HG02884 (cell line): ENCODE measurements around the gene EIPR1.
"Not testable (repeated sequence)": the region's sequence is repeated elsewhere in the genome, so short reads cannot be mapped to it uniquely, and the experiment has no call there.

Experiments used
- ATAC-seq: cut with Tn5 transposase; IDR thresholded peaks from one replicate; pipeline ENCODE4 v1.9.1; 2021; ENCODE audit warnings: mild to moderate bottlenecking, moderate library complexity; ENCODE audit not compliant: unreplicated experiment

EIPR1 gene

DNA sequence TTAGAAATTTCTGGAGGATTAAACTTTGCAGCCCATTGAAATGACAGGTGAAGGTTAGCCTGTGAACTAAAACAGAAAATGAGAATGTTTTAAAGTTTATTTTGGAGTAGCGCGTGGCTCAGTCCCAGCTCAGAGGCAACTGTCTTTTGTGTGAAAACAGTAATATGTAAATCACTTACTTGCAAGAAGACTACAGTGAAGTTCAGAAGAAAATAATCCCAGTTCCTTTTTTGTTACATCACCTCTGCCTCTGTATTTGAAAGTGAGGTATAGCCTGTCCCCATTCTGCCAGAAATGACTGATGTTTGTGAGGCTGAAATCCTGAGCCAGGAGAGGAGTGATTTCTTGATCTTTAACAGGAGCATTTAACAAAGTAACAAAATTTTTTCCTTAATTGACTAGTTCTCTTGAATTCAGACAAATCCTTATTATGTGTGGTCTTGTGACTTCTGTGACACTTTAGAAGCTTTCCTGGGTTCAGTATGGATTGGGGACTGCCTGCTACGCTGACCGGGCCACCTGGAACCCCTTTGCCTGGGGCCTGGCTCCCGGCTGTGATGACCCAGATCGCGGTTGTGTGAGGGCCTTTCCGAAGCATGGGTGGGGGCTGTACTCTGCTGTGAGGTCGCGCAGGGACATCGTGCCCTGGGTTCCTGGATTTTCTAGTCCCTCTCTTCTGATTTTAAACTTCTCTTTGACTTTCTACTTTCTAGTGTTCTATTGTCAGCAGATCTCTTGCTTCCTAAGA lies 26.1 kb upstream of the EIPR1 start:
- peak; percentile 100 for ATAC-seq

DNA sequence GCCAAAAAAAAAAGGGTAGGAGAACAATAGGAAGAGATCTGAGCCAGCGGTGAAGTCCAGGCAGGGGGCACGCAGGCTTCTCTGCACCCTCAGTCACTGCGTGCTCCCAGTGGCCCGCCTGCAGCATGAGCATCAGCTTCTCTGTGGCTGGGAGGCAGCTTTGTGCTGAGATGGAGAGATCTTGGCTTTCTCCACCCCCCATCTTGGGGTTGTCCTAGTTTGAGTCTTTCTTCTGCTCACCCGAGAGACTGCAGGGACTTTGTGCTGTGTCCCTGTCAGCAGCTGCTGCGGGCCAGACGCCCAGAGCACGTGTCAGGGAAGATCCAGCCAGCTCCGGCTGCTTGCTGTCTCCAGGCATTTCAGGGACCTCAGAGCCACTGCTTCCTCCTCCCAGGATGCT lies 22.2 kb upstream of the EIPR1 start:
- ATAC-seq, result no peak

DNA sequence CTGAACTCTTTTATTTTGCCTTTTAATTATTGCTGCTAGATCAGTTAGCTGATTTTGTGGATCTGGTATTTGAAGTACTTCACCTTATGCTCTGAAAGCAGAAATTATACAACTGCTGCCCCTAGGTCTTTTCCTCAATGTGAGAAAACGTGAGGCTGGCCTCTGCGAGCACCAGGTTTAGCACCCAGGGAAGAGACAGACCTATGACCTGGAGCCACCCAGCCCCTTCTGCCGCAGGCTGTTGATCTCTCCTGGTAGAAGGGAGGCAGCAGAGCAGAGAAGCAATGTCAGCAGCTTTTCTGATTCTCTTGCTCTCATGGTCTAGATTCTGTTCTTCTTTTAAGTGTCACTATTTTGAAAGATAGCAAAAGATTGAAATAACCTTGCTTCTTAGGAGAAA lies 21.8 kb upstream of the EIPR1 start:
- no peak for ATAC-seq

DNA sequence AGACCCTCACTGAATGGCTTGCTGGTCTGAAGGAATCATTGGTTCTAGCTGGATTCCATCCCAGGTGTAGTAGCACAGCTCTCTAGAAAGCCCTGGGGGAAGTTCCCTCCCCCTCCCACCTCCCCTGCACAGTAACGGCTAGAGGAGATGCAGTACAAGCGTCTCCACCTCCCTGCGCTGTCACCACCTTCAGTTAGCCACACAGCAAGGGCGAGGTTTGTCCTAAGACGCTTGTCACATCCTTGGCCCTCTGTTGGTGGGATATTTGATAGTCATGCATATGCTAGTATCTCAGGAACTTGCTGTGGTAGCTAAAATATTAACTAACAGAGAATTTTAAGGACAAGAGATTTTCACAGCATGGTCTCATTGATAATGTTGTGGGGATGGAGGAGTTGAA lies 21.2 kb upstream of the EIPR1 start:
- no peak for ATAC-seq

DNA sequence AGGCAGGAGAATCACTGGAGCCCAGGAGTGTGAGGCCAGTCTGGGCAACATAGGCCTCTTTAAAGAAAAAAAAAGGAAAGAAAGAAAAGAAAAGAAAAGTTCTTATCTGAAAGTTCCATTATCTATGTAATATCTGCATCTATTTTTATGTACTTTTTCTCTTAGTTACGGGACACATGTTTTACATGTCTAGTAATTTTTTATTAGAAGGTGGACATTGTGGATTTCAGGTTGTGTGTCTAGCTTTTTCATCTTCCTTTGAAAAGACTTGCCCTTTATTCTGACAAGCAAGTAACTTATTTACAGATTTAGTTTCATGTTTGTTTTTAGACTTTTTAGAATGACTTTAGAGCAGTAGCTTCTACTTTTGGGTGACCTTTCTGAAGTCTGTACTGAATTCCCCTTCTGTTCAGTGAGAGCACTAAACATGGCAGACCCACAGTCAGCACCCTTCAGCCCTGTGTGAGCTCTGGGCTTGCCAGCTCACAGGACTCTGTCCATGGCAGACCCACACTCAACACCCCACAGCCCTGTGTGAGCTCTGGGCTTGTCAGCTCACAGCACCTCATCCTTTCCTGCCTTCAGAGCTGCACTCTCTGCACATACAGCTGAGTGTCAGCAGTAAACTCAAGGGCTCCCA lies 19.4 kb upstream of the EIPR1 start:
- no peak for ATAC-seq

DNA sequence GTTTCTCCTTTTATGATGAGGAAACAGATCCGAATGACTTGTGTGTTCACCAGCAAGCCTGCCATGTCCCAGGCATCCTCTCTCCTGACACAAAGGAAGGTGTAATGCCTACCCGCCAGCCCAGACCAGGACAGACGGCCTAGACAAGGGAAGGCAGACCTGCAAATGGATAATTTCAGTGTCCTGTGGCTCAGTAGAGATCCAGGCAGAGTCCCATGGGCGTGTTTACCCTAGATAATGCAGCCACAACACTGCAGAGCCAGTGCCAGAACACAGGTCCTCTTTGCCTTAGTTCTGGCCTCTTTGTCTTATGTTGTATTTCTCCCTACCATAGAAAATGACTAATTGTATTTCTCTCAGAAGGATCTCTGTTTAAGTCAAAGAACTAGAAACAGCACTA lies 14.6 kb upstream of the EIPR1 start:
- no peak for ATAC-seq

DNA sequence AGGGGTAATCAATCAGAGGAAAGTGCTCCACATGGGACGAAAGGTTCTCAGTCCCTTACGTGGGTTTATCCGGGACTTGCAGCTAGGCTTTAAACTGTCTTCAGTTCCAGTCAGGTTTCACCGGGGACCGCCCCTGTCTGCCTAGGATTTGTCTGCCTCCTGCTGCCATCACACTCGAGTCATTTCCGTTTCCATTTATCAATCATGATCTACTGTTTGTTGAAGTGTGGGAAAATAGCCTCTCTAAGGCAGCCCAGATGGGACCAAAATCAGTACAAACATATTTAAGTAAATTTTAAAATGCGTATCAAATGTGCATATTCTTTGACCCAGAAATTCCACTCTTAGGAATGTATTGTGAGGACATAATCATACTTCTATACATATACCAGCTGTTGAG lies 12.4 kb upstream of the EIPR1 start:
- no peak for ATAC-seq

DNA sequence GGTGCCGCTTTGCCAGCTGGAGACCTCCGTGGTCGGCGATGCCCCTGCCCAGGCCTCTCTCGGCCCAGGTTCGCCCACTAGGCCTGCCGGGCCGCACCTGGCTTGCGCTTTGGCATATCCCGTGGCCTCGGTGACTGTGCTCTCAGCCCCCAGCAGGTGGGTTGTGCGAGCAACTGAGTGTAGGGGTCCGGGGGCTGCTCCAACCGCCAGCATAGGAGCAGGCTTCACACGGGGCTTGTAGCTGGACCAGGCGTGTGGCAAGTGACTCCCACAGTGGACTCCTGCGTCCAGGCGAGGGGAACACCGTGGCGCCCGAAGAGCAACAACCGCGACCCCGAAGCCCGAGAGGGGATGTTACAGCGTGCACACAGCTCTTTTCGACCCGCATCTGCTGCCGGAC lies 11.6 kb upstream of the EIPR1 start:
- ATAC-seq, result no peak

DNA sequence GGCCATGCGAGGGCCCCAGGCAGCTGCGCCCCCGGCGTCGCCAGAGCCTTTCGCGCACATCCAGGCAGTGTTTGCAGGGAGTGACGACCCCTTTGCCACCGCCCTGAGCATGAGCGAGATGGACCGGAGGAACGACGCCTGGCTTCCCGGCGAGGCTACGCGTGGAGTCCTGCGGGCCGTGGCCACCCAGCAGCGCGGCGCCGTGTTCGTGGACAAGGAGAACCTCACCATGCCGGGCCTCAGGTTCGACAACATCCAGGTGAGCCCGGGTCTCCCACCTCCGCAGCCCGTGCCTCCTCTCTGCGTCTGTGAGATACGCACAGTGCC lies 10.8 kb upstream of the EIPR1 start:
- no peak for ATAC-seq

DNA sequence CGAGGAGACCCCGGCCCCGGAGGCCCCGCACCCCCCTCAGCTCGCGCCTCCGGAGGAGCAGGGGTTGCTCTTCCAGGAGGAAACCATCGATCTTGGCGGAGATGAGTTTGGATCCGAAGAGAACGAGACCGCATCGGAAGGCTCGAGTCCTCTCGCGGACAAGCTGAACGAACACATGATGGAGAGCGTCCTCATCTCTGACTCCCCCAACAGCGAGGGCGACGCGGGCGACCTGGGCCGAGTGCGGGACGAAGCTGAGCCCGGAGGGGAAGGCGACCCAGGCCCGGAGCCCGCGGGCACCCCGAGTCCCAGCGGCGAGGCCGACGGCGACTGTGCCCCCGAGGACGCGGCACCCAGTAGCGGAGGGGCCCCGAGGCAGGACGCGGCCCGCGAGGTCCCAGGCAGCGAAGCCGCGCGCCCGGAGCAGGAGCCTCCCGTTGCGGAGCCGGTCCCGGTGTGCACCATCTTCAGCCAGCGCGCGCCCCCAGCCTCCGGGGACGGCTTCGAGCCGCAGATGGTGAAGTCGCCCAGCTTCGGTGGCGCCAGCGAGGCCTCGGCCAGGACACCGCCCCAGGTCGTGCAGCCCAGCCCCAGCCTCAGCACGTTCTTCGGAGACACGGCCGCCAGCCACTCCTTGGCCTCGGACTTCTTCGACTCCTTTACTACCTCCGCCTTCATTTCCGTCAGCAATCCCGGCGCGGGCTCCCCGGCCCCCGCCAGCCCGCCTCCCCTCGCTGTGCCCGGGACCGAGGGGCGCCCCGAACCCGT lies 10.2 kb upstream of the EIPR1 start:
- ATAC-seq, result no peak

DNA sequence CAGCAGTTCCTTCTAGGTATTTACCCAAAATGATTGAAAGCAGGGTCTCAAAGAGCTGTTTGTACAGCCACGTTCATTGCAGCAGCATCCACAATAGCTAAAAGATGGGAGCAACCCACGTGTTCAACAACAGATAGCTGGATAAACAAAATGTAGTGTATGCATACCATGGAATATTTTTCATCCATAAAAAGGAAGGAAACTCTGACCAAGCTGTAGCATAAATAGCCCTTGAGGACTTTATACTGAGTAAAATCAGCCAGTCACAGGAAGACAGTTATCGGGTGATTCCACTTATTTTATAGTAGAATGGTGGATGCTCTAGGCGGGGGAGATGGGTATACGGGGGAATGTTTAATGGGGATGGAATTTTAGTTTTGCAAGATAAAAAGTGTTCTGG lies 9.4 kb upstream of the EIPR1 start:
- no peak for ATAC-seq

DNA sequence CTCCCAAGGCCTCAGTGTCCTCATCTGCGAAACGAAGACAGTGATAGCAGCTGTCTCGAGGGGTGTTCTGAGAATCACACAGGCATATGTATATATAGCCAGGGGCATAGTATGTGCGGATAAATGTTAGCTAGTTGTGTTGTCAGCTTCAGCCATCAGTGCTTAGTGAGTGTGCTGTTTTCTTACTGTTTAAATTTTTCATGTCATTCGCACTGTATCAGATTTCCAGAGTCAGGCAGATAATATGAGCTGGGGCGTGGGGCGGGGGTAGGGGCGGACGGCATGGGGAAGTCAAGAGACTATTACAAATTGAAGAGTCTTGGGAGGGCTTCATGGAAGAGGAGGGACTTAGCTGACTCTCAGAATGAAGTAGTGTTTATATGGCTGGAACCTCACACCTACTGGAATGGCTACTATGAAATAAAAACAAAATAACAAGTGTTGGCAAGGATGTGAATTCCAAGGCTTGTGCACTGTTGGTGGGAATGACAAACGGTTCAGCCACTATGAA lies 8.9 kb upstream of the EIPR1 start:
- no peak for ATAC-seq

DNA sequence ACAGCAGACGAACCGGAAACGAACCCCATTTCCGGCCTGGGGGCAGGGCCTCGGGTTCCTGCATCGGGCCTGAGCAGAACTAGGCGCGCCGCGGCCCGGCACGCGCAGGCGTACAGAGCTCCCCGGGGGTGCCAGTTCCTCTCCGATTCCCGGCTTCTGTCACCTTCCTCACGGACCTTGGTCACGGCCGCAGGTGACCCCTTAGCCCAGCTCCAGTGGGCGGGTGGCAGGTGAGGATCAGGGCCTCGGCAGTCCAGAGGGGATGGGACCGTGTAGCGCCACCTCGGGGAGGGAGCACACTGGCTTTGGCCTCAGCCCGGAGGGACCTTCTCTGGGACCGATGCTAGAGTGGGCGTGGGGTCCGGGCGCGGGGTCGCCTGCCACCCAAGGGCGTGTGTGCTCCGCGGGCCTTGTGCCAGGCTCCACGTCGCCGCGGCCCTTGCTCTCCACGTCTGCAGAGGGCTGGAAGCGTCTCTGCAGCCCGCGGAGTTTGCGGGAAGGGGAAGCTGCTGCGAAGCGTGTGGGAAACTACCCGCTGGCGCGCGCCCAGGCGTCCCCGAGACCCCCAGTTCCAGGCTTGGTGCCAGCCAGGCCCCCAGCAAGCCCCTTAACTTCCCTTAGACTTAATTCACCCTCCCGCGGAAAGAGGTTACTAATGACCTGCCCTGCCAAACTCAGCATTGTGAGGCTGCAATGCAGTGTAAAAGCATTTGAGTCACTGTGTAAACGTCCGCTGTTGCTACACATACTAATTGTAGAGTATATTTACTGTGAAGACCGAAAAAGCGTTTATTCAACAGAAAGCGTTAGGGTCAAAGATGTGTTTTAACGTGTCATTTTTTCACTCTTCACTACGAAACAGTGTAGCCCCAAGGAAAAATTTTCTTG lies 2.3 kb upstream of the EIPR1 start, which contains the start of gene TRAPPC12:
Gene TRAPPC12, plus strand, starts transcription at position 48 of the 888 bp plus-strand sequence. CDS start 7,930 bp downstream, outside the sequence.
- ATAC-seq, result peak; percentile 75

DNA sequence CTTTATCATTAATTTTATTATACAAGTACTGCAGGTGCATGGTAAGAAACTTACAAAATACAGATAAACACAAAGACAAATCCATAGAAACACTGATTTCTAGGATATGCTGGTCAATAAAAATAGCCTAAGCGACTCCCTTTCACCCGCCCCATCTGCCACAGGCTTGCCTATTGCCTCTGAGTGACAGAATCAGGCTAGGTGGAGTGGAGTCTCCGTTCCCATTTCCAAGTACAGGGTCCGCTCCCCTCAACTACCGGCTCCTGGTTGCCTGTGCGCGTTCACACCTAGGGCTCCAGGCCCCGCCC lies 1.7 kb upstream of the EIPR1 start:
- ATAC-seq, result no peak

DNA sequence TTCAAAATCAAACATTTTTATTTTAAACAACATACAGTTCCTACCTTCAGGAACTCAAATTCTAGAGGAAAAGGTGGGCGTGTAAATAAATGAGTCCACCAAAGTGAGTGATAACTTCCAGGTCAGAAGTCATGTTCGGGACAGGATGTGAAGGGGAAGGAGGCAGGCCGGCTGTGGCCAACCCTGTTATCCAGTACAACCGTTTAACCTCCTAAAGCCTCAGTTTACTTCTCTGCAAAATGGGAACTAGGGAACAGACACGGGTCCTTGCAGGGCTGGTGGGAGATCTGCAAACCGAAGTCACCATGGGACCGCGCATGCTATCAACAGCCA lies 373 bp downstream of the EIPR1 start:
- peak; percentile 20 for ATAC-seq

DNA sequence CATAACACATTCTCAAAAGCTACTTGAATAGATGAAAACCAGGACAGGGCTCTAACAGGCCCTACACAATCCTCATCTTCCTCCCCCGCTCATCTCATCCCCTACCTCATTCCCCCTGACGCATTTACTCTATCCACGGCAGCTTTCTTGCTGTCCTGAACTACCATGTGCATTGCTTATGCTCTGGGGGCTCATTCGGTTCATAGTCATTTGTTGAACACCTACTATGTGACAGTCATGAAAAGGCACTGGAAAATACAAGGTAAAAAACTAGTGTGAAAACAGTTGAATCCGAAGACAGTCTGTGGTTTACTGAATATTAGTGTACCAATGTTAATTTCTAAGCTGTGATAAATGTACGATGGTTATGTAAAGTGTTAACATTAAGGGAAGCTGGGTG lies 797 bp downstream of the EIPR1 start:
- no peak for ATAC-seq

DNA sequence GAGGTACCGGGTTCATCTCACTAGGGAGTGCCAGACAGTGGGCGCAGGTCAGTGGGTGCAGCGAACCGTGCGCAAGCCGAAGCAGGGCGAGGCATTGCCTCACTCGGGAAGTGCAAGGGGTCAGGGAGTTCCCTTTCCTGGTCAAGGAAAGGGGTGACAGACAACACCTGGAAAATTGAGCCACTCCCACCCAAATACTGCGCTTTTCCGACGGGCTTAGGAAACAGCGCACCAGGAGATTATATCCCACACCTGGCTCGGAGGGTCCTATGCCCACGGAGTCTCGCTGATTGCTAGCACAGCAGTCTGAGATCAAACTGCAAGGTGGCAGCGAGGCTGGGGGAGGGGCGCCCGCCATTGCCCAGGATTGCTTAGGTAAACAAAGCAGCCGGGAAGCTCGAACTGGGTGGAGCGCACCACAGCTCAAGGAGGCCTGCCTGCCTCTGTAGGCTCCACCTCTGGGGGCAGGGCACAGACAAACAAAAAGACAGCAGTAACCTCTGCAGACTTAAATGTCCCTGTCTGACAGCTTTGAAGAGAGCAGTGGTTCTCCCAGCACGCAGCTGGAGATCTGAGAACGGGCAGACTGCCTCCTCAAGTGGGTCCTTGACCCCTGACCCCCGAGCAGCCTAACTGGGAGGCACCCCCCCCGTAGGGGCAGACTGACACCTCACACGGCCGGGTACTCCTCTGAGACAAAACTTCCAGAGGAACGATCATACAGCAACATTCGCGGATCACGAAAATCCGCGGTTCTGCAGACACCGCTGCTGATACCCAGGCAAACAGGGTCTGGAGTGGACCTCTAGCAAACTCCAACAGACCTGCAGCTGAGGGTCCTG lies 8.1 kb downstream of the EIPR1 start:
- ATAC-seq, result not testable (repeated sequence)

DNA sequence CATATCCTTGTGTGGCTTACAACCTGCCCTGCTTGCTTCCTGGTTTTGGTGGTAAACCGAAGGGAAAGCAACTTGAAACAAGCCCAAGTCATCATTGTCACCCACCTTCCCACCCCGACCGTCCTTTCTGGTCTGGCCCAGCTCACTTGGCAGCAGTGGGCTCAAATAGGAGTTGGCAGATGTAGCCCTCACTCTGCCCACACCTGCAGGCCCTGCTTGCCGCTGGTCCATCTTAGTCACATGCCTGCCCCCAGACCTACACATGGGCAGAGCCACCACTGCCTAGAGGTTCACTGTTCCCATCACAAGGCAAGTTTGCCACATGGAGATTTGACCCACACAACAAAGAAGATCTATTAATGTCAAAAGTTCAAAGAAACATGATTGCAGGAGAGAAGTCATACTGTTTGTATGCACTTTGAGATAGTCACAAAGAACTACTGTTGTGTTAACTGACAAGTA lies 9.3 kb downstream of the EIPR1 start:
- no peak for ATAC-seq

DNA sequence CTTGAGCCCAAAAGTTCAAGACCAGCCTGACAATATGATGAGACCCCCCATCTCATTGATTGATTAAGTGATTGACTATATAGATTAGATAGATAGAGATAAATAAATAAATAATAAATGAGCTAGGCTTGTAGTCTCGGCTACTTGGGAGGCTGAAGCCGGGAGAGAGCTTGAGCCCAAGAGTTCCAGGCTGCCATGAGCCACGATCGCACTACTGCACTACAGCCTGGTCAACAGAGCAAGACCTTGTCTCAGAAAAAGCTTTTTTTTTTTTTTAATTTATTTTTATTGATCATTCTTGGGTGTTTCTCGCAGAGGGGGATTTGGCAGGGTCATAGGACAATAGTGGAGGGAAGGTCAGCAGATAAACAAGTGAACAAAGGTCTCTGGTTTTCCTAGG lies 12.4 kb downstream of the EIPR1 start:
- no peak for ATAC-seq
